Mucosa of descending colon (tissue), 3 donors: ENCODE data around the gene TMUB1. TPM values are rescaled to one million over a fixed set of nuclear protein-coding genes. Genes with fewer than 3 reads are reported as not detected.

ENCODE experiments used
- ATAC-seq: fragments of 200-7000 bp; cut with Tn5 transposase; one replicate; pipeline ENCODE4 v1.9.1; 2020; ENCODE audit warnings: mild to moderate bottlenecking, moderate library complexity
- DNase-seq, 3 donors: peaks; one replicate each; pipeline ENCODE4 v3.0.0-alpha.2; 2020
- H3K36me3 ChIP-seq: fragments of 200-600 bp; one replicate; pipeline ENCODE4 v1.8.0; 2021; ENCODE audit warnings: low read depth, mild to moderate bottlenecking
- H3K4me1 ChIP-seq: fragments of 200-600 bp; one replicate; pipeline ENCODE4 v1.8.0; 2021; ENCODE audit warnings: low read depth, mild to moderate bottlenecking
- H3K4me3 ChIP-seq: fragments of 200-600 bp; one replicate; pipeline ENCODE4 v1.8.0; 2021; ENCODE audit warnings: mild to moderate bottlenecking
- H3K9me3 ChIP-seq: fragments of 200-600 bp; one replicate; pipeline ENCODE4 v1.8.0; 2021; ENCODE audit warnings: mild to moderate bottlenecking
- intact Hi-C, 2 donors: fragments of 100-400 bp; cut with DNase I in 1 of 2; cut with micrococcal nuclease in 1 of 2; formaldehyde crosslinking; loops; one replicate each; pipeline versions ENCODE4 v1.11.0 to v1.11.1; 2022; cut with DNase I, micrococcal nuclease
- total RNA-seq, 3 donors: library from RNA; stranded (reverse); fragmentation: NEBNext Ultra II Directional in 2 of 3; extraction: Animal tissue kit (Norgen Biotek cat#: 25700) in 2 of 3; gene quantifications; one replicate each; pipeline versions ENCODE4 v1.2.1 to v1.2.4, GENCODE V29; 2021 to 2023
- TF ChIP-seq, protein P1 (sequence below): fragments of 200-600 bp; IDR thresholded peaks from one replicate; pipeline ENCODE4 v1.8.0; 2022; ENCODE audit warnings: antibody characterized with exemption, mild to moderate bottlenecking
- donor health status: DM: no; HTN: no; CAD: no; lungs with moderate emphysema.
- donor health status: DM: no; HTN: no; CAD: no.
- donor health status: DM: no; HTN: yes; CAD: no.

The TMUB1 gene
- total RNA-seq, 3 donors from 2014 or later: 54.2 to 63.7 (median 60.8) TPM

DNA sequence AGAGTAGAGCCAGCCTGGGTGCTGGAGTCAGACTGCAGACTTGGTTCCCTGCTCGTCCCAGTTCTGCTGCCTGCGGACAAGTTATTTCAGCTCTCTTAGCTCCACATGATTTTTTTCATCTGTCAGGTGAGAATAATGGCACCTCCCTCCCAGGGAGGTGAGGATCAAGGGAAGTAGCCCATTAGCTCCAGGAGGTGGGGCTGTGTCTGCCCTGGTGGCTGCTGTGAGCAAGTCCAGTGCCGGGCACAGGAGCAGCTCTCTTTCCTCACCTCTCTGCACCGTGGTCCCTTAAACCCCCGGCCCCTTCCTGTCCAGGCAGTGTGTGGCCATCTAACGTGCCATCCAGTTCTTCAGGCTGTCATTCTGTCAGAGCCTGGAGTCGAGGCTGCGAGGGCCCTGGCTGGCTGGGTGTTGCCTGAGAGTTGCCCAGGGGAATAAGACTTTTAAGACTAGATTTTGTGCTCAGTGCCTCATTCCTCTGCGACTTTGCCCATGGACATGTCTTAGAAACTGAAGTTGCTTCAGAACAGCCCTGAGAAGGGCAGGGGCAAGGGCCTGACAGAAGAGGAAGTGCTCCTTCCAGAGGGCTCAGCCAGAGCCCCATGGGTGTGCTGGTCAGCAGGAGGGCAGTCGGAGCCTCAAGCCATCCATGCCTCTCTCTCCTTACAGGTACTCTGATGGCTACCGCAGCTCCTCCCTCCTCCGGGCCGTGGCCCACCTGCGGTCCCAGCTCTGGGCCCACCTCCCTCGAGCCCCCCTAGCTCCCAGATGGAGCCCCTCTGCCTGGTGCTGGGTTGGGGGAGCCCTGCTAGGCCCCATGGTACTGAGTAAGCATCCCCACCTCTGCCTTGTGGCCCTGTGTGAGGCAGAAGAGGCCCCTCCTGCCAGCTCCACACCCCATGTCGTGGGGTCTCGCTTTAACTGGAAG, 50.1 kb downstream of the TMUB1 start:
- TF ChIP-seq, protein P1, sequence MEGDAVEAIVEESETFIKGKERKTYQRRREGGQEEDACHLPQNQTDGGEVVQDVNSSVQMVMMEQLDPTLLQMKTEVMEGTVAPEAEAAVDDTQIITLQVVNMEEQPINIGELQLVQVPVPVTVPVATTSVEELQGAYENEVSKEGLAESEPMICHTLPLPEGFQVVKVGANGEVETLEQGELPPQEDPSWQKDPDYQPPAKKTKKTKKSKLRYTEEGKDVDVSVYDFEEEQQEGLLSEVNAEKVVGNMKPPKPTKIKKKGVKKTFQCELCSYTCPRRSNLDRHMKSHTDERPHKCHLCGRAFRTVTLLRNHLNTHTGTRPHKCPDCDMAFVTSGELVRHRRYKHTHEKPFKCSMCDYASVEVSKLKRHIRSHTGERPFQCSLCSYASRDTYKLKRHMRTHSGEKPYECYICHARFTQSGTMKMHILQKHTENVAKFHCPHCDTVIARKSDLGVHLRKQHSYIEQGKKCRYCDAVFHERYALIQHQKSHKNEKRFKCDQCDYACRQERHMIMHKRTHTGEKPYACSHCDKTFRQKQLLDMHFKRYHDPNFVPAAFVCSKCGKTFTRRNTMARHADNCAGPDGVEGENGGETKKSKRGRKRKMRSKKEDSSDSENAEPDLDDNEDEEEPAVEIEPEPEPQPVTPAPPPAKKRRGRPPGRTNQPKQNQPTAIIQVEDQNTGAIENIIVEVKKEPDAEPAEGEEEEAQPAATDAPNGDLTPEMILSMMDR: no peak
- ATAC-seq: no peak
- intact Hi-C loops: no loop called here
- peaks cover 11% of the 10 kb centered on the region for H3K4me1 ChIP-seq
- H3K36me3 ChIP-seq: no peaks in the 10 kb centered on the region
- H3K9me3 ChIP-seq: no peaks in the 10 kb centered on the region
- H3K4me3 ChIP-seq: no peak overlapping the region
- DNase-seq: no peak

Other genes starting within 250 kb of the TMUB1 start
- gene AOC1, start 231.0 kb downstream of the TMUB1 start, total RNA-seq: 100 to 1,000 TPM; 249 to 756 (median 606) TPM
- gene KCNH2, start 105.2 kb downstream of the TMUB1 start, total RNA-seq: 10 to 100 TPM in 1 of 3 donors, 1 to 10 TPM in 2; 2.9 to 87.1 (median 5.3) TPM
- 1 to 10 TPM; 2.5 to 6.3 (median 6.0) TPM for gene NOS3, start 92.5 kb downstream of the TMUB1 start, total RNA-seq
- gene ATG9B, start 59.0 kb downstream of the TMUB1 start, total RNA-seq: under 1 TPM; 0.09 to 0.90 (median 0.89) TPM
- gene ABCB8, start 55.0 kb downstream of the TMUB1 start, total RNA-seq: 10 to 100 TPM; 40.1 to 44.9 (median 41.8) TPM
- 1 to 10 TPM; 1.2 to 6.5 (median 3.4) TPM for gene ASIC3, start 35.0 kb downstream of the TMUB1 start, total RNA-seq
- 10 to 100 TPM in 2 of 3 donors, 1 to 10 TPM in 1; 8.3 to 12.4 (median 11.7) TPM for gene CDK5, start 25.6 kb downstream of the TMUB1 start, total RNA-seq
- 100 to 1,000 TPM in 1 of 3 donors, 10 to 100 TPM in 2; 82.2 to 168 (median 89.5) TPM for gene SLC4A2, start 23.9 kb downstream of the TMUB1 start, total RNA-seq
- gene FASTK, start 2.7 kb downstream of the TMUB1 start, total RNA-seq: 100 to 1,000 TPM in 1 of 3 donors, 10 to 100 TPM in 2; 78.6 to 122 (median 98.5) TPM
- 100 to 1,000 TPM in 1 of 3 donors, 10 to 100 TPM in 2; 39.7 to 116 (median 50.6) TPM for gene AGAP3, start 3.0 kb upstream of the TMUB1 start, total RNA-seq
- not detected for gene GBX1, start 84.2 kb upstream of the TMUB1 start, total RNA-seq
- gene ASB10, start 103.8 kb upstream of the TMUB1 start, total RNA-seq: not detected
- gene H2BK1, start 127.0 kb upstream of the TMUB1 start, total RNA-seq: not detected
- 10 to 100 TPM; 27.0 to 36.4 (median 28.4) TPM for gene ABCF2, start 143.7 kb upstream of the TMUB1 start, total RNA-seq
- gene CHPF2, start 149.0 kb upstream of the TMUB1 start, total RNA-seq: 10 to 100 TPM; 38.3 to 52.2 (median 41.5) TPM
- 10 to 100 TPM in 2 of 3 donors, 1 to 10 TPM in 1; 5.1 to 44.3 (median 10.0) TPM for gene SMARCD3, start 165.2 kb upstream of the TMUB1 start, total RNA-seq